NCI-H2196 (cell line): ENCODE data around the gene RFC4.
"Not testable (repeated sequence)": the region's sequence is repeated elsewhere in the genome, so short reads cannot be mapped to it uniquely, and the experiment has no call there.

Experiments
- DNase-seq: peaks from one replicate; lab custom pipeline; 2025; ENCODE audit not compliant: unreplicated experiment; lab: John Stamatoyannopoulos, UW

RFC4 gene, protein sequence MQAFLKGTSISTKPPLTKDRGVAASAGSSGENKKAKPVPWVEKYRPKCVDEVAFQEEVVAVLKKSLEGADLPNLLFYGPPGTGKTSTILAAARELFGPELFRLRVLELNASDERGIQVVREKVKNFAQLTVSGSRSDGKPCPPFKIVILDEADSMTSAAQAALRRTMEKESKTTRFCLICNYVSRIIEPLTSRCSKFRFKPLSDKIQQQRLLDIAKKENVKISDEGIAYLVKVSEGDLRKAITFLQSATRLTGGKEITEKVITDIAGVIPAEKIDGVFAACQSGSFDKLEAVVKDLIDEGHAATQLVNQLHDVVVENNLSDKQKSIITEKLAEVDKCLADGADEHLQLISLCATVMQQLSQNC

DNA sequence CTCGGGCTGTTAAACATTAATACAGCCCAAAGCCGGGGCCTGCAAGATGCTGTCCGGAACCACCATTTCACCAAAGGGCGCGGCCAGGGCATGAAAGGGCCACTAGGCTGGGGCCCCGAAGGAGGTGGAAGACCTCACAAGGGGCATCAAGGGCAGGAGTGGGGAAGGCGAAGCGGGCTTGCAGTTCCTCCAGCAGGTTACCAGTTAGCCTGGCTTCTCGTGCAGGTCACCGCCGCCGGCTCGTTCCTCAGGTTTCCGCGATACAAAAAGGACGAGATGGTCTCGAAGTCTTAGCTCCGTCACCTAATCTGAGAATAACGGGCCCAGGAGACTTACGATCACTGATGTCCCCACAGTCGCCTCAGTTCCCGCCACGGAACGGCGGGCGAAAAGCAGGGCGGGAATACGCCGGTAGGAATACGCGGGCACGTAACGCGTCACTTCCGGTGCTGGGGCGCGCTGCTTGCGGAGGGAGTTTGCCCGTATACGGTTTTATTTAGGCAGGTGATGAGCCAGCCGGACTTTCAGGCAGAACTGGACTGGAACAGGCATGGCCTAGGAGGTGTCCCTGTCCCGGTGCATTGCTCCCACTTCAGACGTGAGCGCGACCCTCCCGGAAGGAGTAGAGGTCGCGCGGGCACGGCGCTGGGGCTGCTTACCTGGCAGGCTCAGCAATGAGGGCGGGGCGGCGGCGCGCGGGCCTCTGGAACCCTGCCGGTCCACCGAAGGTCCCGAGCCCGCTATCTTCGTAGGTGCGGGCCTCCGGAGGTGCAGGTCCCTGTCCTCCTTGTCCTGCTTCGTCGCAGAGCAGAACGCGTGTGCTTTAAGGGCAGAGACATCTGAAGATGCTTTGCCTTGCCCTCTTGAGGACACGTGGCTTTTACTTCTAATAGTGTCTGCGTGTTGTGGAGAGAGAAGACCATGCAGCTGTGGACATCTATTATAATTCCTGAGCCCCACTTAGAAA is at the start of gene RFC4:
Gene RFC4 (minus strand): TSS at position 394 of the 967 bp plus-strand sequence. CDS start 1,769 bp downstream, outside the sequence.
- DNase-seq = peak; percentile 99

DNA sequence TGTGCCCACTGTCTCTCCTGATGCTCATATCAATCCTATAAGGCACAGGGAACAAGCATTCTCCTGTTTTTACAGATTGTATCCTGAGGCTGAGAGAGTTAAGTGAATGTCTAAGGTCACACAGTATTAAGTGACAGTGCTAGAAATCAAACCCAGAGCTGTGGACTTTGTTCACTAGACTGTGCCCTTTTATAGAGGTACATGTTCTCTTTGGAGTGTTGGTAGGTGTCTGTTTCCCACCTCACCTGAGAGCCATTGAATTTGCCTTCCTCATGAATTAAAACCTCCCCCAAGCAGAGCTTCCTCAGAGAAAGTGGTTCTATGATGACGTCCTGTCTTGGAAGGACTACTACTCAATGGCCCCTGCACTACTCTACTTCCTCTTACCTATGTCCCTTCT is 48.7 kb upstream of the RFC4 start:
- DNase-seq = no peak

DNA sequence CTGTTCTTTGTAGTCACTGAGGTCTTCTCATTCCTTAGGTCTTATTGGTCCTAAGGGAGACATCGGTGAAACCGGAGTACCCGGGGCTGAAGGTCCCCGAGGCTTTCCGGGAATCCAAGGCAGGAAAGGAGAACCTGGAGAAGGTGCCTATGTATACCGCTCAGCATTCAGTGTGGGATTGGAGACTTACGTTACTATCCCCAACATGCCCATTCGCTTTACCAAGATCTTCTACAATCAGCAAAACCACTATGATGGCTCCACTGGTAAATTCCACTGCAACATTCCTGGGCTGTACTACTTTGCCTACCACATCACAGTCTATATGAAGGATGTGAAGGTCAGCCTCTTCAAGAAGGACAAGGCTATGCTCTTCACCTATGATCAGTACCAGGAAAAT is 47.9 kb upstream of the RFC4 start:
- no peak for DNase-seq

DNA sequence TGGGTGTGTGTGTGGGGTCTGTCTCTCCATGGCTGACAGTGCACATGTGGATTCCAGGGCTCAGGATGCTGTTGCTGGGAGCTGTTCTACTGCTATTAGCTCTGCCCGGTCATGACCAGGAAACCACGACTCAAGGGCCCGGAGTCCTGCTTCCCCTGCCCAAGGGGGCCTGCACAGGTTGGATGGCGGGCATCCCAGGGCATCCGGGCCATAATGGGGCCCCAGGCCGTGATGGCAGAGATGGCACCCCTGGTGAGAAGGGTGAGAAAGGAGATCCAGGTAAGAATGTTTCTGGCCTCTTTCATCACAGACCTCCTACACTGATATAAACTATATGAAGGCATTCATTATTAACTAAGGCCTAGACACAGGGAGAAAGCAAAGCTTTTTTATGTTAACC is 46.7 kb upstream of the RFC4 start:
- DNase-seq = no peak

DNA sequence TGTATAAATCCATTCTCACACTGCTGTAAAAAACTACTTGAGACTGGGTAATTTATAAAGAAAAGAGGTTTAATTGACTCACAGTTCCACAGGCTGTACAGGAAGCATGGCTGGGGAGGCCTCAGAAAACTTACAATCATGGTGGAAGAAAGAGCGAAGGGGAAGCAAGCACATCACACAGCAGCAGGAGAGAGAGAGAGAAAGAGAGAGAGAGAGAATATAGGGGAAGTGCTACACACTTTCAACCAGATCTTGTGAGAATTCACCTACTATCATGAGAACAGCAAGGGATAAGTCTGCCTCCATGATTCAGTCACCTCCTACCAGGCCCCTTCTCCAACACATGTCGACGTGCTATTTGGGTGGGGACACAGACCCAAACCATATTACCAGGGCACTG is 45.6 kb upstream of the RFC4 start:
- DNase-seq = not testable (repeated sequence)

DNA sequence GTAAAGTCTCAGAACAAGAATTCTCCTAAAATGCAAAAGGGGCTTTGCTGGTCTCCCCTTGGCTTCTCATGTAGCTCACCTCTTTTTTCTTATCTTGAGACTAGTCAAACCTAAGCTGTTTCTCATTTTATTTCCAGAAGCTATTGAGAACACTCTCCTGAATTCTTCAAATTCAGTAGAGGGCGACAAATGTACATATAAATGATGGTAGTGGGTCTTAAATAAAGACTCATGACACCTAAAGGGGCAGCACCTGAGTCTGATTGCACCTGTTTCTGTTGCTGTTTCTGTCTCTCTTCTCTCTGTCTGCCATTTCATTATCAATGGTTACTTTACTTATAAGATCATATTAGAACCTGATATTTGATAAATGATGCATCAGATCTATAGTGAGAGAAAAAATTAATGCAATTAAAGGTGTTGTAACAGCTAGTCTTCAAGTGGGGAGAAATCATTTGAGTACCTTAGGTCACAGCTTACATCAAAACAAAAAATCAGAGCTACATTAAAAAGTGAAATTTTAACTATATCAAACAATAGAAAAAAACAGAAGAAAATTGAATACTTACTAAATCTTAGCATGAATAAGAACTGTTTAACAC is 43.2 kb upstream of the RFC4 start:
- peak; percentile 86 for DNase-seq

DNA sequence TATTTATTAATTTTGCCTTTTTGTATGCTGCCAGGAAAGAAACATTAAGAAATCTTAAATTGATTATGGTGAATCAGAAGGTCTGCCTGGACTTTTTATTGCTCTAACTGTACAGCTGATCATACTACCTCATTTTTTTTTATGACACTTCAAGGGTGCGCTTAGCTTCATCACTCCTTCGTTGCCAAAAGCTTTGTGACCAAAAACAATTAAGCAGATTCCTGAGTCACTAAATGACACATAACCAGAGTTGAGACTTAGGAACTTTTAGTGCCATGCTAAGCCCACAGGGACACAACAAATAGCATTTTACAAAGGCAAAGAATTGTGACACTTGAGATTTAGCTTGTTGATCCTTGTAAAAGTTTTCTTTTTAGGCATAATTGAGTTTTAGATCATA is 41.2 kb upstream of the RFC4 start:
- no peak for DNase-seq

DNA sequence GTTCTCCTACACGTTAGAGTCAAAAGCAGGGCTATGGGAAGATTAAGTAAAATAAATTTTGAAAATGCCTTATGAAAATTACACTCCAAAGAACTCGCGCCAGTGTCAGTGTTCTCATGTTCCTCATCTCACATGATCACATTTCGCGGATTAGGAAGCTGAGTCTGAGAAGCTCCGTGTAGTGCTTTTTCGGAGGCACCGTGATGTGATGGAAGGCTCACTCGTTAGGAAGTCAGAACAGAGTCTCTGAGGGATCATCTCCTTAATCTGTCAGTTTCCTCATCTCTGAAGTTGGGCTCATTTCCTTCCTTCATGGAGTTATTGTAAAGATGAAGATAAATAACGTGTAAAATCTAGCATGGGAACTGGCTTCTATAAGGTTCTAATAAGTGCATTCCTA is 39.5 kb upstream of the RFC4 start:
- DNase-seq = no peak

DNA sequence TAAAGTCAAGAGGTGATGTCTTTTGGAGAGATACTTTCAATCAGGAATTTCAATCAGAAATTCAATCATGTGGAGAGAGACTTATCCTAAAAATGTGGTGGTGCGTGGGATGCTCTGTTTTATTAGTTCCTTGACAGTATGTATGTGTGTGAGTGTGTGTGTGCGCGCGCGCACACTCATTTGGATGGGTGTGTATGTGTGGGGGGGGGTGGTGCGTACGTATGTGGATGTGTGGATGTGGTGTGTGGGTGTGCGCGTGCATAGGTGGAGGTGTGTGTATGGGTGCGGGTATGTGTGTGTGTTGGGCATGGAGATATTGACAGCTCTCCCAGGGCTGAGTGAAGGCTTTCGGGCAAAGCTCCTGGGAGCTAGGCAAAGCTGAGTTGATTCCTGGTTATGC is 38.6 kb upstream of the RFC4 start:
- no peak for DNase-seq

DNA sequence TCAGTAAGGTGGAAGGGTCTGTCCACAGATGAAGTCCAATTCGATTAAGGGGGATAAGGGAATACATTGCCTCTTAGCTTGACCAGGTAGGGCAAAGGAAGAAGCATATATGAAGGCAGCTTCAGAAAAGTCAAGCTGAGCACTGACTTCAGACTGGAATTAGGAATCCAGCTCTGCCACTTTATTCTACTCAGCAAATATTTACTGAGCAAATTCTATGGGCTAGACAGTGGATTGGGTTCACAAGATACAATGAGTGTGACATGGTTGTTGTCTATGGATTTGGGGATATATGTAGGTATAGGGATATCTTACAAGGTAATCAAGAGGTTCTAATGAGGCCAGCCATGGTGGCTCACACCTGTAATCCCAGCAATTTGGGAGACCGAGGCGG is 36.8 kb upstream of the RFC4 start:
- DNase-seq = no peak

DNA sequence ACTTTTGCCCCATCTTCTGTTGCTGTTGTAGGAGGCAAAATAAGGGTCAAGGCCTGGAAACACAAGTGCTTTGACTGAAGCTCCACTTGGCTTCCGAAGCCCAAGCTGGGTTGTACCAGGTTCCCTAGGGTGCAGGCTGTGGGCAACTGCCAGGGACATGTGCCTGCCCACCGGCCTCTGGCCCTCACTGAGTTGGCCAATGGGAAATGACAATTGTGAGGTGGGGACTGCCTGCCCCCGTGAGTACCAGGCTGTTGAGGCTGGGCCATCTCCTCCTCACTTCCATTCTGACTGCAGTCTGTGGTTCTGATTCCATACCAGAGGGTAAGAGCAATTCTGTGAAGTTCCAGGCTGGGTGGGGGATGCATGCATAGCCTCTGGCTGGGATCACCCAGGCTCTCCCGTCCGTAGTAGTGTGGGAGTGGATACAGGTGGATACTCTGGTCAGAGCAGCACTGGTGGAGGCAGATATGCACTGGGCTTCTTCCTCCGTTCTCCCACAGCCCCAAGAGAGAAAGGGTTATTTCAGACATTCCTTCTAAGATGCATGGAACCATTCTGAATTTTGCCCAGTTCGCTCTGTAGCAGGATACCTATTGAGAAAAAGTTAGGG is 36.2 kb upstream of the RFC4 start, which contains the start of gene ADIPOQ:
Gene ADIPOQ (plus strand): TSS at position 285 of the 613 bp plus-strand sequence. CDS start 10,349 bp downstream, outside the sequence.
- DNase-seq = no peak

DNA sequence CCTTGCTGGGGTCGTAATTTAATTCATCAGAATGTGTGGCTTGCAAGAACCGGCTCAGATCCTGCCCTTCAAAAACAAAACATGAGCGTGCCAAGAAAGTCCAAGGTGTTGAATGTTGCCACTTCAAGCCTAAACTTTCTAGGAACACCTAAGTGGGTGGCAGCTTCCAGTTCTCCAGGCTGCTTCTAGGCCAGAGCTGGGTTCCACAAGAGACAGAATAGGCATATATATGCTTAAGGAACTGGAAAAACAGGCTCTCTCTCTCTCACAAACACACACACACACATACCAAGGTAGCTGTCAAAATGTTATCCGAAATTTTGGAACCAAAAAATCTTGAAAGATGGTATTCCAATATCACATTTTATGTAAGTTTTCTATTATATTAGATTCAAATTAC is 35.3 kb upstream of the RFC4 start:
- no peak for DNase-seq

DNA sequence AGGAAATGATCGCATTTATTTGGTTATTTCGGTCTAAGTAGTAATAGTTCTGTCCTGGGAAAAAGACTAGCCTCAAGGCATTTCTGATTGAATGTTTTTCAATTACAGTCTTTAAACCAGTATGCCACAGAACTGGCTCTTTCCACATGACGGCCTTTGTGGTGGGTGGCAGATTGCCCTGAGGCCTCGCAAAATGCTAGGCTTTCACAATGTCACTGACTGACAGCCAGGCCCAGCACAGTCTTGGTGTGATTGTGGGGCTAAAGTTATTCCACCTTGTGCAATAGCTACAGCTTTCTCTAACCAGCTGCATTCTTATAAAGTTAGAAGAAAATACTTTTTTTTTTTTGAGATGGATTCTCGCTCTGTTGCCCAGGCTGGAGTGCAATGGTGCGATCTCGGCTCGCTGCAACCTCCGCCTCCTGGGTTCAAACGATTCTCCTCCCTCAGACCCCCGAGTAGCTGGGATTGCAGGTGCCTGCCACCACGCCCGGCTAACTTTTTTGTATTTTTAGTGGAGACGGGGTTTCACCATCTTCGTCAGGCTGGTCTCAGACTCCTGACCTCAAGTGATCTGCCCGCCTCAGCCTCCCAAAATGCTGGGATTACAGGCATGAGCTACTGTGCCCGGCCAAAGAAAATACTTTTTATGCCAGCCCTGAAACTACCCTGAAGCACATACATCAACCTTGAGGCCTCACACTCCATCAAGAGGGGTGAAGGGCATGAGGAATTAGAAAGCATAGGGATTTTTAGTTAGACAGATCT is 33.8 kb upstream of the RFC4 start:
- DNase-seq = no peak

DNA sequence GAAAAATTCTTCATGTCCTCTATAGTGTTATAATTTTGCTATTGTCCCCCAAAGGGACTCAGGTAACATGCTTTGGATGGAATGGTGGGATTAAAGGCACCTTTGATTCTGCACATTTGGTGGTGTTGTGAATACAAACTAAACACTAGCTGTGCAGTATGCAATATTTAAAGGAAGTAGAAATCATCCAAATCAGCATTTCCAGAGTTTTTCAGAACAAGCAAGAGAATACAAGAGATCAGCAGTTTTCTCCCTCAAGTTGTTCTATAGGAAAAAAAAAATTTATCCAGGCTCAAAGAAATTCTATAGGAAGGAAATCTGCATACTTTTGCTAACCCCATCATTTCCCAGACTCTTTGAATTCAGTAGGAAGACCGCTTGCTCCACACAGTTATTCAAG is 26.0 kb upstream of the RFC4 start:
- no peak for DNase-seq

DNA sequence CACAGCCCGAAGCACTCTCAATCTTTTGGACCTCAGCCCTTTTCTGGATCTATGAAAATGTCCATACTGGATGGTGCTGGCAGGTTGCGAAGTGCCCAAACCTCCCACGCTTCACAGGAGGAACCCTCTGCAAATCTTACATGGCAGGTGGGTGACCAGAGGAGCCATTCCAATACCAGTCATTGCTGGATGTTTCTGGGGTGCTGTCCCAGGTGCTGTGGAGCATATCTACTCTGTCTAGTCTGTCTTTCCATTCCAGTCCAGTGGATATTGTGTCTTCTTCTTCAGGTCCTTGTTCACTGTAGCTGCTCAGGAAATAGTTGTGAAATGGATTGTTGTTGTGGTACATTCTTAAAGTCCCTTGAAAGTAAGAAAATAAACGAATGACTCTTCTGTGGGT is 25.5 kb upstream of the RFC4 start:
- DNase-seq = no peak

DNA sequence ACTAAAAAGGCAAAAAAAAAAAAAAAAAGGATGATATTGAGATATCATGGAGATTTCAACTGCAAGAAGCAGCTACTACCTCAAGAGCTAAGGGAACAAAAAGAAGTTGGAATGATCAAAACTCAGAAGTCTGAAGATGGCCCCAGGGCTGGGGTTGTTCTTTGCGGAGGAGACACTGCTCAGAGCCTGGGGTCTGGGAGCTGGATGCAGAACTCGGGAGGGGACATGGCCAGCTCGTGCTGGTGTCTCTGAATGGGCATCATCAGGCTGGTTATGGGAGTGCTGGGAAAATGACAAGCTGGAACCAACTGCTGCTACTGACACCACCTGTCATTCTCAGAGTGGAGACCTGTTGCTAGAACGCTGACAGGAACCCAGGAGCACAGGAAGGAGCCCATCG is 22.1 kb upstream of the RFC4 start:
- no peak for DNase-seq

DNA sequence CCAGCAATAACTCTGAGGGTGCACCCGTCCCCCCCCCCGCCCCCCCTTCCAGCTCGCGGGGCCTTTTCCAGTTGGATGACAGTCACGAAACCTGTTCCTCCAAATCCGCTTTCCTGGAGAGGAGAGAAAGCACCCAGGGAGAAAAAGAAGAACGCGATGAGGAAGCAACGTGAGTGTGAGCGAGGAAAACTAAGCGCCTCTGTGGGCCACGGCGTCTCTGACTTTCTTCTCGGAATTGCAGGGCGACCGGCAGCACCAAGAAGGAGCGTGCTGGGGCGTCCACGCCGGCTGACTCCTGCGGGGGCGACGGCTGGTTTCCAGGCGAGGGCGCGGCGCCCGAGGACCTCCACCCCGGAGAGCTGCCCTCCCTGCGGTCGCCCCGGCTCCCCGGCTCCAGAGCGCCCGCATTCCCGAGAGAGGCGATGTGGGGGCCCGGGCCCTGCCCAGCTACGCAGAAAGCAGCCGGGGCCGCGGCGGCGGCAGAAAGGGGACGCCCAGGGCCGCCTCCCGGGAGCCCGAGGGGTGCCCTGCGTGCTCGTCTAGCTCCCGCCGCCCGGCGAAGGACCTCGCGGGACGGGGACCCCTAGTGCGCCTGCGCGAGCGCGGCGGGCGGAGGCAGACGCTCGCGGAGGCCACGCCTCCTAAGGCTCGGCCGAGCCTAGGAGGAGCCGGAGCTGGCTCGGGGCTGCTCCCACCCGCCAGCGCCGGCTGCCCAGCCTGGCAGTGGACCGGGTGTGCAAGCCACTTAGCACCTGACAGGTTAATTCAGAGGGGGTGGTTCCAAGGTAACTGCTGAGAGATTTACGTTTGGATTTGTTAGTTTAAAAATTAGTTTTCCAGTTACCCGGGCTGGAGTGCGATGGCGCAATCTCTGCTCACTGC is 20.9 kb upstream of the RFC4 start:
- DNase-seq = peak; percentile 100

DNA sequence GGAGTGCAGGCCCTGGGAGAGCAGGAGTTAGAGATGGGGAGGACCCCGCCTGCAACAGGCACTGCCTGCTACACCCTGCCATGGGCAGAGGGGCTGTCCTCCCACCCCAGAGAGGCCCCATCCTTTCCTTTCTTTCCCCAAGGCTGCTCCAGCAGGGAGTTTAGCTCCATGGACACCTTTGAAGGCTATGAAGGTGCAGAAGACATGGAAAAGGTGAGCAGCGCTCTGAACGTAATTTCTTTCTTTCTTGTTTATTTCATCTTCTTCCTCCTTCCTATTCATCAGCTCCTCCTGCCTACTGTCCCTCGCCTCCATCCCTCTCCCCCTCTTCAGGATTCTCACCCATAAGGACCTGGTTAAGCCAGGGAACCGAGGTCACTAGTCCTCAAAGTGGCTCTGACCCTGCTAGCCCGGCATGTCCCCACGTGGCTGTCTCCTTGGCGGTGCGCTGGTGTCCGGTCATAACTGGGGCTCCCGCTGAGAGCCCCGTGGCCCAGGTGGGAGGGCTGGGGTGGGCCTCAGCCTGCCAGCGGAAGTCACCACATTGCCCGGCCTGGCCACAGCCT is 20.2 kb upstream of the RFC4 start:
- DNase-seq = no peak

DNA sequence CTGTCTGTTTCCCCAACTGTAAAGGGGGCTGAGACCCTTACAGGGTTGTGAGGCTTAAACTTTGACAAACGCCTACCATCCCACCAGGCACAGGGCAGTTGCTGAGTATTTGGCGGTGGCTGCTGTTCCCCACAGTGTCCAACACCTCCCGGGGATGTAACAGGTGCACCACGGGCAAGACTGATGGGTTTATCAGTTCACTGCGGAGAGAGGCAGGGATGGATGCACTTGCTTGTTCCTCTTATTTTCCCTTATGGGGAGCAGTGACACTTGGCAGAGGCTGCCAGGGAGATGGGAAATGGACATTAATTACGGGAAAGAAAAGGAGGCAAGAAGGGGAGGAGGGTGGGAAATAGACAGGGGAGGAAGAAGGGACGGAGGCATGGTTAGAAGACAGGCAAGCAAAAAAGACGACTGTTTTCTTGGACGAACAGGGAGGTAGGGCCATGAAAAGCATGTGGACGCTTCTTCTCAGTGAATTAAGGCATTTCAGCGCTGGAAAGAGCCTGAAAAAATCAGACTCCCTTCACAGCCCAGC is 19.7 kb upstream of the RFC4 start:
- no peak for DNase-seq
